Astrocyte (in vitro differentiated cells and primary cell): ENCODE data around the gene LRPAP1. TPM values are rescaled to one million over a fixed set of nuclear protein-coding genes. Genes with fewer than 3 reads are reported as not detected.

Experiments used
- DNase-seq: peaks from one replicate; pipeline ENCODE4 v3.0.0-alpha.2; 2010; ENCODE audit warnings: low read depth
- FAIRE-seq: peaks from 2 replicates; lab custom pipeline; 2011; peaks lifted over from hg19 to GRCh38; lab: Jason Lieb, UNC
- H2AFZ ChIP-seq: 2 replicates; pipeline ENCODE4 v1.6.0; 2012; ENCODE audit warnings: low read depth, low read length, inconsistent platforms
- H3K27ac ChIP-seq: 2 replicates; pipeline ENCODE4 v1.5.1; 2011; ENCODE audit warnings: low read depth, low read length, inconsistent platforms
- H3K27me3 ChIP-seq: 2 replicates; pipeline ENCODE4 v1.6.0; 2011; ENCODE audit warnings: low read length, inconsistent platforms; ENCODE audit not compliant: insufficient read depth
- H3K36me3 ChIP-seq: 2 replicates; pipeline ENCODE4 v1.5.1; 2011; ENCODE audit warnings: low read length, inconsistent platforms; ENCODE audit not compliant: insufficient read depth
- H3K4me1 ChIP-seq: 2 replicates; pipeline ENCODE4 v1.5.1; 2011; ENCODE audit warnings: low read length, inconsistent platforms; ENCODE audit not compliant: insufficient read depth
- H3K4me2 ChIP-seq: 2 replicates; pipeline ENCODE4 v1.6.0; 2012; ENCODE audit warnings: low read length, inconsistent platforms
- H3K4me3 ChIP-seq: 2 replicates; pipeline ENCODE4 v1.5.1; 2011; ENCODE audit warnings: low read depth, mild to moderate bottlenecking, low read length, inconsistent platforms; ENCODE audit not compliant: insufficient read depth
- H3K79me2 ChIP-seq: 2 replicates; pipeline ENCODE4 v1.6.0; 2012; ENCODE audit warnings: mild to moderate bottlenecking, low read length, inconsistent platforms; ENCODE audit not compliant: insufficient read depth
- H3K9ac ChIP-seq: 2 replicates; pipeline ENCODE4 v1.6.0; 2012; ENCODE audit warnings: mild to moderate bottlenecking, low read length, inconsistent platforms
- H3K9me3 ChIP-seq: 2 replicates; pipeline ENCODE4 v1.5.1; 2012; ENCODE audit warnings: low read depth, mild to moderate bottlenecking, low read length, inconsistent platforms; ENCODE audit not compliant: insufficient read depth
- H4K20me1 ChIP-seq: 2 replicates; pipeline ENCODE4 v1.6.0; 2012; ENCODE audit warnings: low read length, inconsistent platforms; ENCODE audit not compliant: insufficient read depth
- H3K27ac Mint-ChIP-seq: one replicate; pipeline ENCODE4 v1.8.0; 2021; ENCODE audit warnings: mild to moderate bottlenecking, mixed read lengths; ENCODE audit not compliant: unreplicated experiment
- H3K27me3 Mint-ChIP-seq: one replicate; pipeline ENCODE4 v1.8.0; 2021; ENCODE audit warnings: low read depth, mixed read lengths; ENCODE audit not compliant: unreplicated experiment
- H3K36me3 Mint-ChIP-seq: one replicate; pipeline ENCODE4 v1.8.0; 2021; ENCODE audit warnings: low read depth, mixed read lengths; ENCODE audit not compliant: unreplicated experiment
- H3K4me1 Mint-ChIP-seq: one replicate; pipeline ENCODE4 v1.8.0; 2021; ENCODE audit warnings: low read depth, mixed read lengths; ENCODE audit not compliant: unreplicated experiment
- H3K4me3 Mint-ChIP-seq: one replicate; pipeline ENCODE4 v1.8.0; 2021; ENCODE audit warnings: mild to moderate bottlenecking, moderate library complexity, mixed read lengths; ENCODE audit not compliant: unreplicated experiment
- H3K9me3 Mint-ChIP-seq: one replicate; pipeline ENCODE4 v1.8.0; 2021; ENCODE audit warnings: mild to moderate bottlenecking, mixed read lengths; ENCODE audit not compliant: unreplicated experiment
- EZH2 ChIP-seq: IDR thresholded peaks from 2 replicates; pipeline ENCODE4 v1.6.1; 2012; ENCODE audit warnings: mild to moderate bottlenecking, low read length, inconsistent platforms; ENCODE audit not compliant: insufficient read depth
- total RNA-seq: library from RNA; stranded (reverse); gene quantifications from 2 replicates; pipeline ENCODE4 v1.2.1, GENCODE V29; 2021
- TF ChIP-seq, protein P1 (sequence below): IDR thresholded peaks from 2 replicates; pipeline ENCODE4 v1.5.1; 2011; ENCODE audit warnings: low read depth, mild to moderate bottlenecking, inconsistent platforms, low read length, moderate library complexity; ENCODE audit not compliant: insufficient read depth

Gene LRPAP1
- total RNA-seq, 1 donor from 2014 or later = 191 TPM

DNA sequence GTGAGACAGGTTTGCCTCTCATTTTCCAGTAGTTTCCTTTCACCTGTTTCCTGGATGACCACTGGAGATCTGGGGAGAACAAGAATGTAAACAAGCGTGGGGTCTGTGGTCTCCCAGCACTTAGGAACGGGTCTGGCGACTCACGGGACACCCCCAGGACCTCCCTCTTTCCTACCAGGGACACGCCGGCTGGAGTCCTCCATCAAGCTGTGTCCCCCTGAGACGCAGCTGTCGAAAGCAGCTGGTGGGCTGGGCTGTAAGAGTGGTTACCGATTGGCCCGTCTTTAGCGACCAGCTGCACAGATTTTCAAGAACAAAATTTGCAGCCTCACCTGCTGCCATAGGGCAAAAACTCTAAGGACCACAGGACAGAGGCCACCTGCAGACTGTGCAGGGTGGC lies 11.9 kb downstream of the LRPAP1 start:
- peaks cover 17% of the 10 kb centered on the region for H3K36me3 Mint-ChIP-seq
- H3K9me3 Mint-ChIP-seq = no peaks in the 10 kb centered on the region
- peaks cover 32% of the 10 kb centered on the region for H4K20me1 ChIP-seq
- H3K9me3 ChIP-seq = no peaks in the 10 kb centered on the region
- no peak overlapping the region for H3K4me3 ChIP-seq
- H3K79me2 ChIP-seq = no peaks in the 10 kb centered on the region
- no peaks in the 10 kb centered on the region for H3K36me3 ChIP-seq
- DNase-seq = no peak
- no peak overlapping the region for H3K4me2 ChIP-seq
- H3K4me3 Mint-ChIP-seq = no peak overlapping the region
- no peak overlapping the region for H3K27ac ChIP-seq
- no peak for TF ChIP-seq EZH2
- TF ChIP-seq, protein P1, sequence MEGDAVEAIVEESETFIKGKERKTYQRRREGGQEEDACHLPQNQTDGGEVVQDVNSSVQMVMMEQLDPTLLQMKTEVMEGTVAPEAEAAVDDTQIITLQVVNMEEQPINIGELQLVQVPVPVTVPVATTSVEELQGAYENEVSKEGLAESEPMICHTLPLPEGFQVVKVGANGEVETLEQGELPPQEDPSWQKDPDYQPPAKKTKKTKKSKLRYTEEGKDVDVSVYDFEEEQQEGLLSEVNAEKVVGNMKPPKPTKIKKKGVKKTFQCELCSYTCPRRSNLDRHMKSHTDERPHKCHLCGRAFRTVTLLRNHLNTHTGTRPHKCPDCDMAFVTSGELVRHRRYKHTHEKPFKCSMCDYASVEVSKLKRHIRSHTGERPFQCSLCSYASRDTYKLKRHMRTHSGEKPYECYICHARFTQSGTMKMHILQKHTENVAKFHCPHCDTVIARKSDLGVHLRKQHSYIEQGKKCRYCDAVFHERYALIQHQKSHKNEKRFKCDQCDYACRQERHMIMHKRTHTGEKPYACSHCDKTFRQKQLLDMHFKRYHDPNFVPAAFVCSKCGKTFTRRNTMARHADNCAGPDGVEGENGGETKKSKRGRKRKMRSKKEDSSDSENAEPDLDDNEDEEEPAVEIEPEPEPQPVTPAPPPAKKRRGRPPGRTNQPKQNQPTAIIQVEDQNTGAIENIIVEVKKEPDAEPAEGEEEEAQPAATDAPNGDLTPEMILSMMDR = no peak
- H3K27ac Mint-ChIP-seq = no peak overlapping the region
- H3K9ac ChIP-seq = no peak overlapping the region
- H2AFZ ChIP-seq = no peak overlapping the region
- H3K27me3 Mint-ChIP-seq = no peaks in the 10 kb centered on the region
- H3K27me3 ChIP-seq = no peaks in the 10 kb centered on the region
- H3K4me1 ChIP-seq = no peaks in the 10 kb centered on the region
- no peaks in the 10 kb centered on the region for H3K4me1 Mint-ChIP-seq
- FAIRE-seq = no peak

- Histone ChIP-seq H2AFZ (no peak overlapping the region), H3K27ac (no peak overlapping the region), H3K4me1 (no peaks in the 10 kb centered on the region), H3K4me2 (no peak overlapping the region), H3K9ac (no peak overlapping the region), H4K20me1 (peaks cover 28% of the 10 kb centered on the region), H3K27me3 (no peaks in the 10 kb centered on the region), H3K36me3 (no peaks in the 10 kb centered on the region), H3K4me3 (no peak overlapping the region), H3K79me2 (no peaks in the 10 kb centered on the region), H3K9me3 (no peaks in the 10 kb centered on the region)
- TF ChIP-seq, protein P1 = no peak
- no peak for TF ChIP-seq EZH2
- Mint-ChIP-seq H3K4me3 (no peak overlapping the region), H3K4me1 (no peaks in the 10 kb centered on the region), H3K36me3 (peaks cover 15% of the 10 kb centered on the region), H3K27me3 (no peaks in the 10 kb centered on the region), H3K27ac (no peak overlapping the region), H3K9me3 (no peaks in the 10 kb centered on the region)
- DNase-seq (no peak), FAIRE-seq (no peak)
Observed at GRCh38 chr4:3519468-3520264, 12.6 kb downstream of the LRPAP1 start.

- no peak overlapping the region for H3K4me2 ChIP-seq
- no peaks in the 10 kb centered on the region for H3K9me3 ChIP-seq
- H3K36me3 ChIP-seq = peaks cover 1% of the 10 kb centered on the region
- Mint-ChIP-seq H3K36me3 (peaks cover 18% of the 10 kb centered on the region), H3K4me3 (no peak overlapping the region), H3K4me1 (no peaks in the 10 kb centered on the region), H3K27me3 (no peaks in the 10 kb centered on the region), H3K9me3 (no peaks in the 10 kb centered on the region), H3K27ac (no peak overlapping the region)
- DNase-seq (no peak), FAIRE-seq (no peak)
- no peaks in the 10 kb centered on the region for H3K79me2 ChIP-seq
- H3K9ac ChIP-seq = no peak overlapping the region
- no peak overlapping the region for H2AFZ ChIP-seq
- peaks cover 21% of the 10 kb centered on the region for H4K20me1 ChIP-seq
- H3K27me3 ChIP-seq = no peaks in the 10 kb centered on the region
- H3K4me1 ChIP-seq = no peaks in the 10 kb centered on the region
- no peak for TF ChIP-seq EZH2
- TF ChIP-seq, protein P1 = no peak
- no peak overlapping the region for H3K4me3 ChIP-seq
- H3K27ac ChIP-seq = no peak overlapping the region
Observed at GRCh38 chr4:3518941-3519340, 13.3 kb downstream of the LRPAP1 start.
